ENCODE measurements around the gene CACNA2D3.

GRCh38 chr3:54139630-54140029, 17.3 kb downstream of the CACNA2D3 start:
- TF ChIP-seq CTCF (conservative IDR thresholded peaks at IDR 0.05; ENCODE audit: low read depth, low read length) (no peak), EZH2 (IDR thresholded peaks at IDR 0.05; ENCODE audit: low read length, unreplicated experiment) (no peak)
